Activated naive CD4-positive, alpha-beta T cell treated with anti-CD3 and anti-CD28 coated beads, Interleukin-2, amount 10 ng/mL, durations not matched to agents 7 days and 5 days (primary cell): ENCODE measurements around the gene IL23A.

Experiments
- CTCF ChIA-PET: fragments of 350-600 bp; sonication (Branson Sonifier 250); formaldehyde crosslinking; loops from one replicate; lab custom pipeline; 2021; ENCODE audit warnings: antibody characterized with exemption; lab: Charles Lee
- DNase-seq: peaks from one replicate; pipeline ENCODE4 v3.0.0-alpha.2; 2020
- H3K27ac Mint-ChIP-seq: one replicate; pipeline ENCODE4 v1.8.0; 2021; ENCODE audit warnings: mild to moderate bottlenecking, moderate library complexity, mixed read lengths
- H3K27me3 Mint-ChIP-seq: one replicate; pipeline ENCODE4 v1.8.0; 2021; ENCODE audit warnings: mild to moderate bottlenecking, mixed read lengths
- H3K36me3 Mint-ChIP-seq: one replicate; pipeline ENCODE4 v1.8.0; 2021; ENCODE audit warnings: mixed read lengths
- H3K4me1 Mint-ChIP-seq: one replicate; pipeline ENCODE4 v1.8.0; 2021; ENCODE audit warnings: mixed read lengths
- H3K4me3 Mint-ChIP-seq: one replicate; pipeline ENCODE4 v1.8.0; 2021; ENCODE audit warnings: mild to moderate bottlenecking, moderate library complexity, mixed read lengths
- H3K9me3 Mint-ChIP-seq: one replicate; pipeline ENCODE4 v1.8.0; 2021; ENCODE audit warnings: mixed read lengths

IL23A gene, protein sequence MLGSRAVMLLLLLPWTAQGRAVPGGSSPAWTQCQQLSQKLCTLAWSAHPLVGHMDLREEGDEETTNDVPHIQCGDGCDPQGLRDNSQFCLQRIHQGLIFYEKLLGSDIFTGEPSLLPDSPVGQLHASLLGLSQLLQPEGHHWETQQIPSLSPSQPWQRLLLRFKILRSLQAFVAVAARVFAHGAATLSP

DNA sequence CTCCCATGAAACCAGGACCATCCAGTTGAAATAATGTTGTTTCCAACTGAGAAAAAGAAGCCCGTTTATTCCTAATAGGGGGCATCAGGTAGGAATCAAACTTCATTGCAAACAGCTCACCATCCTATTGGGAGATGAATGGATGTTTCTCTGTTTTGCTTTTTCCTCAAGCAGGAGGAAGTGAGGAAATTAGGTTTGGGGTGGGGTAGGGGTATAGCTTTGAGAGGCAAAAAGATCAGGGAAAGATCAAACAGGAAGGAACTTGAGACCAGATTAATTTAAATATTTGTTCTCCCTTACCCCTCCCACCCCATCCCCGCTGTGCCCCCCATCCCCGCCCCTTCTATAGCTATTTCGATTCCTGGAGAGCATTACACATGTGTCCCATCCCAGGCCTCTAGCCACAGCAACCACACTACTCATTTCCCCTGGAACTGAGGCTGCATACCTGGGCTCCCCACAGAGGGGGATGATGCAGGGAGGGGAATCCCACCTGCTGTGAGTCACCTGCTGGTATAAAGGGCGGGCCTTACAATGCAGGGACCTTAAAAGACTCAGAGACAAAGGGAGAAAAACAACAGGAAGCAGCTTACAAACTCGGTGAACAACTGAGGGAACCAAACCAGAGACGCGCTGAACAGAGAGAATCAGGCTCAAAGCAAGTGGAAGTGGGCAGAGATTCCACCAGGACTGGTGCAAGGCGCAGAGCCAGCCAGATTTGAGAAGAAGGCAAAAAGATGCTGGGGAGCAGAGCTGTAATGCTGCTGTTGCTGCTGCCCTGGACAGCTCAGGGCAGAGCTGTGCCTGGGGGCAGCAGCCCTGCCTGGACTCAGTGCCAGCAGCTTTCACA, at the start of gene IL23A:
Gene IL23A (plus strand): TSS at position 577 of the 850 bp plus-strand sequence. CDS start 161 bp downstream, at position 738.
- Mint-ChIP-seq H3K4me3 (peak within 1 kb of the TSS; percentile 89), H3K36me3 (peaks cover 25% of the 10 kb centered on the region), H3K27me3 (no peaks in the 10 kb centered on the region), H3K4me1 (peaks cover 52% of the 10 kb centered on the region), H3K9me3 (no peaks in the 10 kb centered on the region), H3K27ac (peak within 1 kb of the TSS; percentile 99)
- CTCF ChIA-PET: interaction anchor here (0.7 to 2.4 kb wide), 4 partner anchors 8 to 125 kb away, joined by 3 to 8 read pairs (median 4); no protein-coding TSS in a partner anchor
- DNase-seq: peak; percentile 87

DNA sequence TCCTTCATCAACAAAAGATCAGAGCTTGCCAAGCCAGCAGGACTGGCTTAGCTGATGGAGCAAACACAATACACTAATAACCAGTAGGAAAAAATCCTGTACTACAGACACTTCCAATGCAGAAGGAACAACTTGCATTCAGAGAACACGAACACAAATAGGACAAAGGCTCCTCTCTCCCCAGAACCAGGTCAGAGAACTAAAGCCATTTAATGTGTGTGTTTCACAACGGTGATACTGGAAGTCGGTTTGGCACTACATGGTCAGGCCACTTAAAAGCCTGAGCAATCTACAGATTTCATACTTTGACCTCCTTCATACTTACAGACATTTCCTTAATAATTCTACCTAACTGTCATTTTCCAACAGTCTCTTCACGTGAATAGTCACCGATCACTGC, 44.9 kb upstream of the IL23A start:
- H3K4me1 Mint-ChIP-seq: peaks cover 66% of the 10 kb centered on the region
- no peaks in the 10 kb centered on the region for H3K9me3 Mint-ChIP-seq
- CTCF ChIA-PET: interaction anchor here (1.3 to 1.5 kb wide), 3 partner anchors 33 to 88 kb away, joined by 3 read pairs; no protein-coding TSS in a partner anchor
- DNase-seq: no peak
- H3K27me3 Mint-ChIP-seq: no peaks in the 10 kb centered on the region
- peaks cover 37% of the 10 kb centered on the region for H3K36me3 Mint-ChIP-seq
- H3K27ac Mint-ChIP-seq: peak overlapping the region; percentile 14
- H3K4me3 Mint-ChIP-seq: no peak overlapping the region

DNA sequence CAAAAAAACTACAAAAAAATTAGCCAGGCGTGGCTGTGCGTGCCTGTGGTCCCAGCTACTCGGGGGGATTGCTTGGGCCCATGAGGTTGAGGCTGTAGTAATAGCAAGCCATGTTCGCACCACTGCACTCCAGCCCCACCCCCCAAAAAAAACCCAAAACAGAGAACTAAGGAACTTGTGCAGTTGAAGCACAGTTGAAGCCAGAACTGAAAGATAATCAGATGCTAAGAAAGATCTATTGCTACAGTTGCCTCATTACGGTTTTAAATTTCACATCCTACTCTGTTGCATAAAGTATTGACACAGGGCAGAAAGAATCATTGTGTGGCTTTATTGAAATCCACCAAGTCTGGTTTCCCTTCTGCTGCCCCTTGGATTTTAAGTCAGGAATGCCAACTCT, 42.4 kb upstream of the IL23A start:
- no peaks in the 10 kb centered on the region for H3K9me3 Mint-ChIP-seq
- H3K4me1 Mint-ChIP-seq: peaks cover 61% of the 10 kb centered on the region
- no peak overlapping the region for H3K27ac Mint-ChIP-seq
- no peak overlapping the region for H3K4me3 Mint-ChIP-seq
- no peaks in the 10 kb centered on the region for H3K27me3 Mint-ChIP-seq
- CTCF ChIA-PET: interaction anchor here (1.0 kb wide), 1 partner anchor 217 kb away, joined by 3 read pairs; no protein-coding TSS in a partner anchor
- DNase-seq: no peak
- peaks cover 25% of the 10 kb centered on the region for H3K36me3 Mint-ChIP-seq

DNA sequence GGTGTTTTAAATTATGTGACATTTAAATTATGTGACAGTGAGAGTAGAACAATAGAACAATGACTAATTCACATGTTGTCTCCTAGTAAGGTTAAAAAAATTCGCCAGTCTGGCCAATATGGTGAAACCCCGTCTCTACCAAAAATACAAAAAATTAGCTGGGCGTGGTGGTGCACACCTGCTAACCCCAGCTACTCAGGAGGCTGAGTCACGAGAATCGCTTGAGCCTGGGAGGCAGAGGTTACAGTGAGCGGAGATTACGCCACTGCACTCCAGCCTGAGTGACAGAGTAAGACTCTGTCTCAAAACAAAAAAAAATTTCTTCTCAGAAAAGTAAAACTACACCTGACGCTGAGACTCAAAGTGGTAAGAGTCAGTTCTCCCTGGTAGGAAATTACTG, 41.3 kb upstream of the IL23A start:
- peaks cover 61% of the 10 kb centered on the region for H3K4me1 Mint-ChIP-seq
- no peak overlapping the region for H3K4me3 Mint-ChIP-seq
- H3K36me3 Mint-ChIP-seq: peaks cover 21% of the 10 kb centered on the region

DNA sequence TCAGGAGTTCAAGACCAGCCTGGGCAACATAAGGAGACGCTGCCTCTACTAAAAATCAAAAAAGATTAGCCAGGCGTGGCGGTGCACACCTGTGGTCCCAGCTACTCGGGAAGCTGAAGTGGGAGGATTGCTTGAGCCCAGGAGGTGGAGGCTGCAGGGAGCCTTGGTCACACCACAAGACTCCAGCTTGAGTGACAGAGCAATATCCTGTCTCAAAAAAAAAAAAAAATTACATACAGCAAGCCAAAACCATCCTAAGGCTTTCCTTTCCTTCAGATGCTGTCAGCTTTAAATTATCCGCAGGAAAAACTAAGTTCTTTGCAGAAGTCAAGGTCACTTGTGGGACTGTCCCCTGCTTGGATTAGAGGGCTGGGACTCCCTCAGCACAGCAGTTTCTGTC, 39.9 kb upstream of the IL23A start:
- DNase-seq: no peak
- peak overlapping the region; percentile 86 for H3K4me3 Mint-ChIP-seq
- H3K36me3 Mint-ChIP-seq: peaks cover 18% of the 10 kb centered on the region
- CTCF ChIA-PET: interaction anchor here (1.0 to 2.1 kb wide), 5 partner anchors 9 to 165 kb away, joined by 3 to 8 read pairs (median 4); partner anchors contain the start of gene PAN2
- H3K4me1 Mint-ChIP-seq: peaks cover 55% of the 10 kb centered on the region
- peak overlapping the region; percentile 96 for H3K27ac Mint-ChIP-seq
- no peaks in the 10 kb centered on the region for H3K27me3 Mint-ChIP-seq
- no peaks in the 10 kb centered on the region for H3K9me3 Mint-ChIP-seq

More for the DNA sequence above, 41.3 kb upstream of the IL23A start:
- DNase-seq: no peak
- Mint-ChIP-seq H3K27me3 (no peaks in the 10 kb centered on the region), H3K27ac (peak overlapping the region; percentile 49), H3K9me3 (no peaks in the 10 kb centered on the region)
- CTCF ChIA-PET: interaction anchor here (1.0 to 2.1 kb wide), 3 partner anchors 26 to 216 kb away, joined by 3 to 7 read pairs (median 3); no protein-coding TSS in a partner anchor

DNA sequence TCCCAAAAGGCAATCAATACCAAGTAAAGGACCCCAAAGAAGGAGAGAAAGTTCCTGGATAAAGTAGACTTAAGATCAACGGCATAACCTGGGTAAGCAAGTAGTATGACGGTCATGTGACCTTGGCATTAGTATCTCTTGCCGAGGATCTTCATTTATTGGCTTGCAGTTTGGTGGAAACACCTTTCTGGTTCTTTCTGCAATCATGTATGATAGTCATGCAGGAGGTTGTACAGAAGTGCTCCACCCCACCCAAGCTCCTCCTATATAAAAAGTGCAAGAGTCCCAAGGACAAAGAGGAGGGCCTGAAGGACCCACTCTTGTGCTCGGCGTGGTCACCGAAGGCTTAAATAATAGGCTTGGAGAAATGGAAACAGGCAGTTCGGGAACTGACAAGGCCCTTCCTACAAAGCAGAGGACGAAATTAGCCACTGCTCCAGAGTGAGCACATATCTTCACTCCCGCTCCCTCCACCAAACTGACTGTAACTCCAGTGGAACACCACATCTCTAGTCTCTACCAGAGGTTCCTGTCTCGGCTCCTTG, 39.3 kb upstream of the IL23A start:
- peaks cover 18% of the 10 kb centered on the region for H3K36me3 Mint-ChIP-seq
- no peaks in the 10 kb centered on the region for H3K9me3 Mint-ChIP-seq
- CTCF ChIA-PET: interaction anchor here (1.0 to 1.7 kb wide), 5 partner anchors 10 to 165 kb away, joined by 3 to 8 read pairs (median 4); partner anchors contain the start of genes CNPY2 and PAN2
- no peaks in the 10 kb centered on the region for H3K27me3 Mint-ChIP-seq
- H3K4me3 Mint-ChIP-seq: peak overlapping the region; percentile 86
- peak; percentile 47 for DNase-seq
- peaks cover 53% of the 10 kb centered on the region for H3K4me1 Mint-ChIP-seq
- peak overlapping the region; percentile 96 for H3K27ac Mint-ChIP-seq

DNA sequence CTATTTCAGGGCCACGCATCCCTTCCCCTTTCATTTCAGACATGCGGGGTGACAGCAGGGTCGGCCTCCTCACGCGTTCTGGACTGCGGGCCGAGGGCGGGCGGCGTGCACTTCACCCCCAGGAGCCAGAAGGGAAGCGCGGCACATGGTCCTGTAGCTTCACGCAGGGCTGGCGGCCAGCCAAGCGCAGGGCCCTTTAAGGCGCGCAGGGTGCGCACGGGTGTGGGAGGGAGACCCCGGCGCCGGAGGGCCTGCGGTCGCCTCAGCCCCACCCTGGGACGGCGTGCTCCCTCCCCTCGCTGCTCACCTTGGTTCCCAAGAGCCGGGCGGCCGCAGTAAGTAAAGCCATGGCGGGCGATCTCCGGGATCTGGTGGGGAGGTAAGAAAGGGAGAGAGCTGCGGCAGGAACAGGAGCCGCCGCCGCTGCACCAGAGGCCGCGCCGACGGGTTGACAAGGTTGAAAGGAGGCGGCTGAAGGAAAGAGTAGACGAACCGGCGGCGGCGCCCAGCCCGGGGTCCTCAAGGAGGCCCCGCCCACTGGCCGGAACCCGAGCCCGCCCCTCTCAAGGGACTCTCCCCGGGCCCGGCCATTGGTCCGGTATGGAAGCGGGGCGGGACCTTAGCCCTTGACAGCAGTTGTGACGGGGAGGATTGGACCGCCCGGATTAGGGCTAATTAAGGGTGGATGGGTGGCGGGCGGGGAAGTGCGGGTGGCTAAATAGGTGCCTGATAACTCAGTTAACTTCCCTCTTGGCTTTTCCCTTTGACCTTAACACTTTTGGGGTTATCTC, 38.6 kb upstream of the IL23A start, which contains the start of gene CS:
Gene CS (minus strand): TSS at position 478 of the 791 bp plus-strand sequence. CDS start 129 bp downstream, at position 349.
- no peaks in the 10 kb centered on the region for H3K27me3 Mint-ChIP-seq
- H3K36me3 Mint-ChIP-seq: peaks cover 18% of the 10 kb centered on the region
- H3K27ac Mint-ChIP-seq: peak within 1 kb of the TSS; percentile 96
- peak within 1 kb of the TSS; percentile 86 for H3K4me3 Mint-ChIP-seq
- no peaks in the 10 kb centered on the region for H3K9me3 Mint-ChIP-seq
- peak; percentile 99 for DNase-seq
- CTCF ChIA-PET: interaction anchor here (0.9 to 1.7 kb wide), 8 partner anchors 16 to 164 kb away, joined by 3 to 4 read pairs (median 3); partner anchors contain the start of genes ANKRD52 and CNPY2
- peaks cover 51% of the 10 kb centered on the region for H3K4me1 Mint-ChIP-seq

DNA sequence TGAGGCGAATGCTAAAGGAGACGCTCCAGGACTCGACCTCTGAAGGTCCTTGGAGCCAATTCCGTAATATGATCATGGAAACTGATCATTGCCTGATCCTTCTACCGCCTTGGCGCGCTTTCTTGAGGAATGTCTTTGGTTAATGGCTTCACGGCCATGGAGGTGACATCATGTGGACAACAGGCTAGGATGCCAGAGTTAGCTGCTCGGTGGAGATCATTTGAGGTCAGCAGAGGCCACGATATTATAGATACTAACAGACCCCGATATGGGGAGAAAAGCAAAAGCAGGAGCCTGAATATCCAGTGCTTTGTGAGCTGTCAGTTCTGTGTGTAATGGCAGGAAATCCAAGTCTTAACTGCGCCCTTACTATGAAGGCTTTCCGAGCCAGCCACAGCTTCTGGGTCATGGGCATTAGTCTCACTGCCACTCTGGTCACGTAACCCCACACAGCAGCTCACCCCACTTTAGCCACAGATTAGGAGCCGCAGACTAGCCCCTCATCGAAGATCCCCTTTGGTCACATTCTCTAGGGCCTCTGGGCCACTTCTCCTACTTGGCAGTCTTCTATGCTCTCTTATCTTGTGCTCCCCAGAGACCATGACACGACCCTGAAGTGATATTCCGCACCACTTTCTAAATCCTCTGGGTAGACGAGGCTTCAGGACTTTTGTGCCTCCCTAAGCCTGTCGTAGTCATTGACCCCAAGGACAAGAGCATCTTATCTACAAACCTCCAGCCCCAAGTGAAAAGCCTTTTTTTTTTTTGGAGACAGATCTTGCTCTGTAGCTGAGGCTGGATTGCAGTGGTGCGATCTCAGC, 37.8 kb upstream of the IL23A start:
- Mint-ChIP-seq H3K27ac (peak overlapping the region; percentile 96), H3K36me3 (peaks cover 21% of the 10 kb centered on the region), H3K4me3 (peak overlapping the region; percentile 86), H3K27me3 (no peaks in the 10 kb centered on the region), H3K9me3 (no peaks in the 10 kb centered on the region), H3K4me1 (peaks cover 51% of the 10 kb centered on the region)
- no peak for DNase-seq
- CTCF ChIA-PET: interaction anchor here (0.7 to 1.5 kb wide), 7 partner anchors 15 to 107 kb away, joined by 3 to 4 read pairs (median 3); partner anchors contain the start of genes ANKRD52, CNPY2 and COQ10A

DNA sequence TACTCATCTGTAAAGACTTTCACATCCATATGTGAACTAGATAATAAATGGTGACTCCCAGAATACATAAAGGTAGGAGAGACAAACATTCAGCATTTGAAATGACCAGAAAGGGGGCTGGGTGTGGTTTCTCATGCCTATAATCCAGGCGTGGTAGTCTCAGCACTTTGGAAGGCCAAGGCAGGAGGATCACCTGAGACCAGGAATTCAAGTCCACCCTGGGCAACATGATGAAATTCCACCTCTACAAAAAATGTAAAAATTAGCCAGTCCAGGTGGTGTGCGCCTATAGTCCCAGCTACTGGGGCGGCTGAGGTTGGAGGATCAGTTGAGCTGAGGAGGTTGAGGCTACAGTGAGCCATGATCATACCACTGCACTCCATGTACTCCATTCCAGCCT, 34.4 kb upstream of the IL23A start:
- Mint-ChIP-seq H3K9me3 (no peaks in the 10 kb centered on the region), H3K4me3 (no peak overlapping the region), H3K4me1 (peaks cover 20% of the 10 kb centered on the region), H3K27ac (no peak overlapping the region), H3K36me3 (peaks cover 3% of the 10 kb centered on the region), H3K27me3 (no peaks in the 10 kb centered on the region)
- CTCF ChIA-PET: interaction anchor here (0.9 to 1.7 kb wide), 2 partner anchors 11 to 23 kb away, joined by 4 to 7 read pairs; partner anchors contain the start of gene CNPY2
- DNase-seq: no peak

DNA sequence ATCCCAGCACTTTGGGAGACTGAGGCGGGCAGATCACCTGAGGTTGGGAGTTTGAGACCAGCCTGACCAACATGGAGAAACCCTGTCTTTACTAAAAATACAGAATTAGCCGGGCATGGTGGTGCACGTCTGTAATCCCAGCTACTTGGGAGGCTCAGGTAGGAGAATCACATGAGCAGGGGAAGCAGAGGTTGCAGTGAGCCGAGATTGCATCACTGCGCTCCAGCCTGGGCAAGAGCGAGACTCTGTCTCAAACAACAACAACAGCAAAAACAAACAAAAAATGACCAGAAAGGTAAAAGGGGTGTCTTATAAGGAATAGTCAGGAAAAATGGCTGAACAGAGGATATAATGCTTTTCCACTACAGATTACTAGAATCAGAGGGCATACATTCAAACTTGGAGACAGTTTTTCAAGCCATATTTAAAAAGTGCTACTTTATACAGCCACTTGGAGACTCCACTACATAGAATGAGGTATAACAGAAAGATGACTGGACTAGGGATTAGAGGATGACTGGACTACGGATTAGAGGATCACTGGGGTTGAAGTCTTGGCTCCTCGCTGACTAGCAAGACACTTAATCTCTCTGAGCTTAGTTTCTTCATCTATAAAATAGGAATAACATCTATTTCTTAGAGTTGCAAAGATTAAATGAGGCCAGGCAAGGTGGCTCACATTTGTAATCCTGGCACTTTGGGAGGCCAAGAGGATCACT, 33.7 kb upstream of the IL23A start:
- no peak for DNase-seq
- Mint-ChIP-seq H3K27me3 (no peaks in the 10 kb centered on the region), H3K4me1 (peaks cover 20% of the 10 kb centered on the region), H3K27ac (no peak overlapping the region), H3K4me3 (no peak overlapping the region), H3K36me3 (peaks cover 6% of the 10 kb centered on the region), H3K9me3 (no peaks in the 10 kb centered on the region)
- CTCF ChIA-PET: interaction anchor here (0.9 to 1.7 kb wide), 2 partner anchors 11 to 23 kb away, joined by 4 to 7 read pairs; partner anchors contain the start of gene CNPY2

DNA sequence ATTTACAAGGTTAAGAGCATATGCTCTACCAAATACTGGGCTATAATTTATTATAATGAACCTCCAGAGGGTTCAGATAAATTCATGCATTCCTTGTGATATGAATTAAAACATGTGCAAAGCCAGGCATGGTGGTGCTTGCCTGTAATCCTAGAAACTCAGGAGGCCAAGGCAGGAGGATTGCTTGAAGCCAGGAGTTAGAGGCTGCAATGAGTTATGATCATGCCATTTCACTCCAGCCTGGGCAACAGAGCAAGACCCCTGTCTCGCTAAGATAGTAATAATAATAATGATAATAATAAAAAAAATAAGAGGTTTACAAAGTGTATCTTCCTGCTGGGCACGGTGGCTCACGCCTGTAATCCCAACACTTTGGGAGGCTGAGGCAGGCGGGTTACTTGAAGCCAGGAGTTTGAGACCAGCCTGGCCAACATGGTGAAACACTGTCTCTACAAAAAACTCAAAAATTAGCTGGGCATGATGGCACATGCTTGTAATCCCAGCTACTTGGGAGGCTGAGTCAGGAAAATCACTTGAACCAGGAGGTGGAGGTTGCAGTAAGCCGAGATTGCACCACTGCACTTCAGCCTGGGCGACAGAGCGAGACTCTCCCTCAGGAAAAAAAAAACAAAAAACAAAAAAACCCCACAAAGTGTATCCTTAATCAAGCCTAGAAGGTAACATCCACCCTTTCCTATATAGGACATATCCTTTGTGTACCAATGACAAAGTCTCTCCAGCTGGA, 31.3 kb upstream of the IL23A start:
- Mint-ChIP-seq H3K36me3 (peaks cover 11% of the 10 kb centered on the region), H3K27ac (no peak overlapping the region), H3K4me1 (peaks cover under 1% of the 10 kb centered on the region), H3K4me3 (no peak overlapping the region), H3K27me3 (no peaks in the 10 kb centered on the region), H3K9me3 (no peaks in the 10 kb centered on the region)
- CTCF ChIA-PET: no interaction called here
- DNase-seq: no peak
